K562 (cell line): ENCODE results near the gene DCAF6. TPM values are rescaled to one million over a fixed set of nuclear protein-coding genes. Genes with fewer than 3 reads are reported as not detected.

Source experiments
- ATAC-seq: fragments of 200-7000 bp; cut with Tn5 transposase; 3 replicates; pipeline ENCODE4 v1.9.1; 2020; ENCODE audit warnings: moderate library complexity
- BruUV-seq: library from RNA; stranded (reverse); fragments of 400-500 nt; replicated peaks from 2 replicates; lab custom pipeline; 2021; lab: Mats Ljungman, UMichigan
- CTCF ChIA-PET: fragments of 300-600 bp; formaldehyde crosslinking; extraction: SDS; loops from one replicate; lab custom pipeline; 2021; ENCODE audit warnings: low intra/inter-chr PET ratio; lab: Yijun Ruan, JAX
- POLR2A ChIA-PET: fragments of 300-600, 350-650 bp; sonication (Branson Sonifier 250); formaldehyde crosslinking; extraction: SDS; loops from one replicate; lab custom pipeline; 2021; ENCODE audit warnings: antibody characterized with exemption, inconsistent platforms; lab: Yijun Ruan, JAX
- DNase-seq, 4 experiments: peaks; one replicate each; pipeline versions ENCODE4 v3.0.0 to v3.0.0-alpha.2; 2011 to 2018; ENCODE audit warnings: low spot score in 3 of 4, mixed read lengths in 3 of 4; ENCODE audit errors: extremely low read depth in 1 of 4
- FAIRE-seq: peaks from 2 replicates; lab custom pipeline; 2011; peaks lifted over from hg19 to GRCh38; lab: Jason Lieb, UNC
- H2AFZ ChIP-seq: 2 replicates; pipeline ENCODE4 v1.6.0; 2011; ENCODE audit warnings: low read depth, low read length, control low read depth, inconsistent platforms
- H3K27ac ChIP-seq: fragments of 200-600 bp; 3 replicates; pipeline ENCODE4 v1.8.0; 2011; ENCODE audit warnings: low read depth, mild to moderate bottlenecking, control low read depth, inconsistent platforms, low read length, moderate library complexity, mixed read lengths; ENCODE audit errors: extremely low read depth
- H3K27me3 ChIP-seq, 2 experiments: fragments of 300-600 bp in 1 of 2; 2 replicates in 1 of 2; 3 replicates in 1 of 2; pipeline versions ENCODE4 v1.6.0 to v1.8.0; 2011; ENCODE audit warnings: inconsistent platforms in 2 of 2, low read length in 2 of 2, mild to moderate bottlenecking in 1 of 2, mixed read lengths in 1 of 2, moderate library complexity in 1 of 2; ENCODE audit not compliant: control insufficient read depth in 2 of 2, insufficient read depth in 2 of 2
- H3K36me3 ChIP-seq: fragments of 300-600 bp; 3 replicates; pipeline ENCODE4 v1.8.0; 2011; ENCODE audit warnings: mild to moderate bottlenecking, low read length, inconsistent platforms; ENCODE audit not compliant: control insufficient read depth, insufficient read depth
- H3K4me1 ChIP-seq, 2 experiments: fragments of 200-600 bp in 1 of 2; replicated peaks in 1 of 2; 2 replicates in 1 of 2; 3 replicates in 1 of 2; pipeline versions ENCODE4 v1.5.1 to v1.8.0; 2011; ENCODE audit warnings: inconsistent platforms in 2 of 2, low read length in 2 of 2, mild to moderate bottlenecking in 1 of 2, mixed read lengths in 1 of 2, moderate library complexity in 1 of 2; ENCODE audit not compliant: control insufficient read depth in 2 of 2, insufficient read depth in 2 of 2
- H3K4me2 ChIP-seq: 2 replicates; pipeline ENCODE4 v1.6.1; 2011; ENCODE audit warnings: low read length, control low read depth, inconsistent platforms, mixed read lengths; ENCODE audit not compliant: insufficient read depth
- H3K4me3 ChIP-seq: fragments of 200-600 bp; sonication (generic), shearing (Covaris generic); 2 replicates; pipeline ENCODE4 v1.5.1; 2016; ENCODE audit warnings: control low read depth, inconsistent platforms
- H3K79me2 ChIP-seq: fragments of 200-600 bp; 3 replicates; pipeline ENCODE4 v1.8.0; 2011; ENCODE audit warnings: low read length, inconsistent platforms; ENCODE audit not compliant: control insufficient read depth, insufficient read depth
- H3K9ac ChIP-seq, 2 experiments: 2 replicates each; pipeline versions ENCODE4 v1.6.0 to v1.6.1; 2011; ENCODE audit warnings: low read depth in 2 of 2, low read length in 2 of 2, control low read depth in 1 of 2, inconsistent platforms in 1 of 2, mild to moderate bottlenecking in 1 of 2, mixed read lengths in 1 of 2; ENCODE audit not compliant: insufficient read depth in 1 of 2
- H3K9me1 ChIP-seq: one replicate; pipeline ENCODE4 v1.6.0; 2011; ENCODE audit warnings: inconsistent platforms, mild to moderate bottlenecking, low read length, moderate library complexity; ENCODE audit not compliant: control insufficient read depth, insufficient read depth
- H3K9me3 ChIP-seq: replicated peaks from 2 replicates; pipeline ENCODE4 v1.5.1; 2011; ENCODE audit warnings: low read depth, low read length, inconsistent platforms; ENCODE audit not compliant: control insufficient read depth, insufficient read depth
- H4K20me1 ChIP-seq: replicated peaks from 2 replicates; pipeline ENCODE4 v1.6.1; 2011; ENCODE audit warnings: low read length, inconsistent platforms, mixed read lengths; ENCODE audit not compliant: control insufficient read depth, insufficient read depth
- ARID2 ChIP-seq: fragments of 450-650 bp; IDR thresholded peaks from 2 replicates; pipeline ENCODE4 v1.6.1; 2017; ENCODE audit warnings: antibody characterized with exemption, mild to moderate bottlenecking
- ATF3 ChIP-seq, 2 experiments: fragments of 450-650 bp in 1 of 2; sonication (generic) in 1 of 2; formaldehyde crosslinking in 1 of 2; IDR thresholded peaks in 1 of 2; conservative IDR thresholded peaks in 1 of 2; 2 replicates each; pipeline versions ENCODE4 v1.6.1 to v1.8.1; 2016 to 2023; ENCODE audit warnings: mild to moderate bottlenecking in 2 of 2, moderate library complexity in 2 of 2, inconsistent platforms in 1 of 2, missing genetic modification reagents in 1 of 2
- CBX5 ChIP-seq: IDR thresholded peaks from 2 replicates; pipeline ENCODE4 v1.6.1; 2014; ENCODE audit warnings: low read depth, borderline replicate concordance
- CEBPB ChIP-seq: fragments of 450-650 bp; IDR thresholded peaks from 2 replicates; pipeline ENCODE4 v1.6.1; 2016; ENCODE audit warnings: missing genetic modification characterization, missing compliant biosample characterization
- E2F1 ChIP-seq: sonication (generic); formaldehyde crosslinking; IDR thresholded peaks from 2 replicates; pipeline ENCODE4 v1.8.1; 2023; ENCODE audit warnings: mild to moderate bottlenecking, missing genetic modification reagents, moderate library complexity
- MECOM ChIP-seq: fragments of 250-450 bp; sonication (Bioruptor Pico); IDR thresholded peaks from 2 replicates; pipeline ENCODE4 v1.8.0; 2022; ENCODE audit warnings: inconsistent platforms
- PBX2 ChIP-seq, 2 experiments: IDR thresholded peaks in 1 of 2; conservative IDR thresholded peaks in 1 of 2; 2 replicates each; pipeline ENCODE4 v1.6.1; 2016; ENCODE audit warnings: low read depth in 2 of 2, mild to moderate bottlenecking in 1 of 2, missing compliant biosample characterization in 1 of 2, missing genetic modification characterization in 1 of 2, moderate library complexity in 1 of 2
- PHB ChIP-seq: fragments of 250-450 bp; sonication (Bioruptor Pico); IDR thresholded peaks from 2 replicates; pipeline ENCODE4 v1.5.0; 2021
- POLR2G ChIP-seq: fragments of 200-400 bp; formaldehyde crosslinking; IDR thresholded peaks from 2 replicates; pipeline ENCODE4 v1.6.1; 2017; ENCODE audit warnings: low read depth, mild to moderate bottlenecking, antibody characterized with exemption, low read length, moderate library complexity
- SMARCA4 ChIP-seq: fragments of 450-650 bp; IDR thresholded peaks from 2 replicates; pipeline ENCODE4 v1.6.1; 2016
- SREBF2 ChIP-seq: sonication (generic); formaldehyde crosslinking; IDR thresholded peaks from 2 replicates; pipeline ENCODE4 v1.4.0; 2020; ENCODE audit warnings: mild to moderate bottlenecking, missing genetic modification reagents
- WGBS: fragments of 100-300 bp; shearing (Covaris generic); methylation state at CpG from one replicate; pipeline ENCODE4 v1.1.6; 2016; ENCODE audit warnings: low coverage, mixed read lengths; ENCODE audit not compliant: insufficient coverage; ENCODE audit errors: missing lambda C conversion rate; 5-methylcytosine and 5-hydroxymethylcytosine counted together
- in situ Hi-C: fragments of 300-500 bp; cut with MboI; formaldehyde crosslinking; loops from 4 replicates; pipeline ENCODE4 v1.15.0; 2018; ENCODE audit warnings: inconsistent platforms, mixed read lengths
- intact Hi-C: fragments of 100-400 bp; cut with micrococcal nuclease; formaldehyde crosslinking; loops from 2 replicates; pipeline ENCODE4 v1.14.2; 2022
- polyA plus RNA-seq, 8 experiments: library from polyadenylated mRNA; depleted of rRNA in 4 of 8; stranded (reverse) in 5 of 8; unstranded in 3 of 8; fragments of >200 nt; fragmentation: Nextera tagmentation in 2 of 8; fragmentation: Illumina TruSeq in 1 of 8; extraction: Ambion mirVana in 2 of 8; extraction: Trizol in 1 of 8; gene quantifications; 2 replicates each; pipeline versions ENCODE4 v1.2.1 to v1.2.3, GENCODE V29; 2011 to 2014; ENCODE audit warnings: inconsistent platforms in 1 of 8, missing spikeins in 1 of 8
- total RNA-seq, 7 experiments: library from RNA; depleted of rRNA in 6 of 7; stranded (reverse); fragments of >200 nt in 6 of 7; fragmentation: Illumina TruSeq in 2 of 7; extraction: Trizol in 2 of 7; gene quantifications; 2 replicates each; pipeline versions ENCODE4 v1.2.1 to v1.2.3, GENCODE V29; 2011 to 2021; ENCODE audit warnings: low replicate concordance in 1 of 7

DCAF6 gene
- total and polyA plus RNA-seq, 9 of the 15 experiments (the other 6 are each of a cell fraction or from before 2014, with no cell fraction given): 19.1 to 102 (median 46.3) TPM

GRCh38 chr1:168081373-168082007, 145.0 kb downstream of the DCAF6 start:
- ChIA-PET CTCF (interaction anchor here (1.1 to 1.2 kb wide), 3 partner anchors 10 to 261 kb away, joined by 3 read pairs; partner anchors contain the start of gene SFT2D2), POLR2A (interaction anchor here (0.6 to 1.3 kb wide), 8 partner anchors 9 to 366 kb away, joined by 3 to 8 read pairs (median 5); partner anchors contain the start of genes DCAF6 and MPC2)
- TF ChIP-seq ATF3 (IDR thresholded peaks at IDR 0.05) (no peak), ATF3 (CRISPR knock-in tag; conservative IDR thresholded peaks at IDR 0.05) (no peak), SMARCA4 (no peak), CEBPB (tag) (no peak), SREBF2 (CRISPR knock-in tag) (no peak), ARID2 (no peak), PBX2 (CRISPR knock-in tag; IDR thresholded peaks at IDR 0.05; ENCODE audit: low read depth) (no peak), PBX2 (tag; conservative IDR thresholded peaks at IDR 0.05; ENCODE audit: low read depth) (no peak), POLR2G (no peak), PHB (CRISPR knock-in tag) (no peak), CBX5 (no peak), E2F1 (CRISPR knock-in tag) (no peak), MECOM (CRISPR knock-in tag) (no peak)
- 64% methylated on average over 4 of the region's 4 CpGs for WGBS
- no peak overlapping the region for H3K27ac ChIP-seq
- no peak overlapping the region for H2AFZ ChIP-seq
- H3K4me3 ChIP-seq: no peak overlapping the region
- no peaks in the 10 kb centered on the region for H3K9me1 ChIP-seq
- H3K4me1 ChIP-seq: peaks cover 8 to 9% of the 10 kb centered on the region in 2 experiments; a peak in 4 of 5 replicates
- H3K4me2 ChIP-seq: no peak overlapping the region
- no peak overlapping the region for H3K9ac ChIP-seq
- DNase-seq: peak in 1 of 4 experiments; percentile 10
- BruUV-seq: no TSS peak
- no peaks in the 10 kb centered on the region for H3K79me2 ChIP-seq
- no peaks in the 10 kb centered on the region for H4K20me1 ChIP-seq
- H3K9me3 ChIP-seq: no peaks in the 10 kb centered on the region
- no peaks in the 10 kb centered on the region for H3K27me3 ChIP-seq
- intact Hi-C loops (loop anchor here (2.0 to 10.0 kb wide), 6 partner anchors 144 to 477 kb away; partner anchors contain the start of genes DCAF6 and MPC2), in situ Hi-C loops (loop anchor here (5.0 kb wide), 1 partner anchor 364 kb away; no protein-coding TSS in a partner anchor)
- H3K36me3 ChIP-seq: peaks cover 25% of the 10 kb centered on the region; the same call in 2 of the 3 replicates
- FAIRE-seq: no peak
- no peak for ATAC-seq
